HPDE6-E6E7 (cell line): ENCODE data around the gene DYNC2H1.
"Not testable (repeated sequence)": the region's sequence is repeated elsewhere in the genome, so short reads cannot be mapped to it uniquely, and the experiment has no call there.

ENCODE experiments used
- DNase-seq: peaks from one replicate; pipeline ENCODE4 v3.0.0; 2011; ENCODE audit warnings: missing footprints; ENCODE audit errors: extremely low spot score

The DYNC2H1 gene

GRCh38 chr11:103114836-103115235, 5.6 kb downstream of the DYNC2H1 start:
- no peak for DNase-seq

DNA sequence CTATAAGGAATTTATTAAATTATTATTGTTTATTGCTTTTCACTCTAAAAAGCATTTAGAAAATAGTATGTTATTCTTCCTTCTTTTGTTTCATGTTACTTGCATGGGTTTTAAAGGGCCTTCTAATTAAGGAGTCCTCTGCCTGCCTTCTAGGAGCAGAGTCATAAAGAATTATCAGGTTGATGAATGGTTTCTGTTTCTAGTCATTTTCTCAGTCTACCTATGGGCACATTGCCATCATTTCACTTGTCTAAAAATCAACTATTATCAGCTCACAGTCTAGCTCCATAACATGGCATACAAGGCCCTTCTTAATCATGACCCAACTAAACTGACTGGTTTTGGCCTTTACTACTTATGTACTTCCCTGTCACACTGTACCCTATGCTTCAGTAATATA, 16.2 kb downstream of the DYNC2H1 start:
- no peak for DNase-seq

DNA sequence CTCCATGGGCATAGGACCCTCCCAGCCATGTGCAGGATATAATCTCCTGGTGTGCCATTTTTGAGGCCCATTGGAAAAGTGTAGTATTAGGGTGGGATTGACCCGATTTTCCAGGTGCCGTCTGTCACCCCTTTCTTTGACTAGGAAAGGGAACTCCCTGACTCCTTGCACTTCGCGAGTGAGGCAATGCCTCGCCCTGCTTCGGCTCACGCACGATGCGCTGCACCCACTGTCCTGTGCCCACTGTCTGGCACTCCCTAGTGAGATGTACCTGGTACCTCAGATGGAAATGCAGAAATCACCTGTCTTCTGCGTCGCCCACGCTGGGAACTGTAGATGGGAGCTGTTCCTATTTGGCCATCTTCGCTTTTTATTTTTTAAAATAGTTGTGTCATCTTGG, 32.8 kb downstream of the DYNC2H1 start:
- DNase-seq, result not testable (repeated sequence)

GRCh38 chr11:103147627-103148026, 38.4 kb downstream of the DYNC2H1 start:
- no peak for DNase-seq

DNA sequence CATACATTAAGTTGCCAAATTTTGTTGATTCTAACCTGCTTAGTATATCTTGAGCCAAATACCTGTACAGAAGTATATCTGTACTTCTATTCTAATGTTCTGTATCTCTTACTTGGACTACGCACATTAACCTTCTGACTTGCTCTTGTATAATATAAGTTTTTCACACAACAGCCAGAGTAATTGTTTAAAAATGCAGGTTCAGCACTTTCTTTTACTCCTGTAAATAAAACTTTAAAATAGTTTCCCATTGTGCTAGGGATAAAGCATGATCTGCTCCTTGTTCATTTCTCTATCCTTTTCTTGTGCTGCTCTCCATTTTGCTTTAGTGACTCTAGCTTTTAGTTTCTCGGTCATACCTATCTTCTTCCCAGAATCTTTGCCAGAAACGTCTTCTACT, 48.3 kb downstream of the DYNC2H1 start:
- DNase-seq, result no peak

DNA sequence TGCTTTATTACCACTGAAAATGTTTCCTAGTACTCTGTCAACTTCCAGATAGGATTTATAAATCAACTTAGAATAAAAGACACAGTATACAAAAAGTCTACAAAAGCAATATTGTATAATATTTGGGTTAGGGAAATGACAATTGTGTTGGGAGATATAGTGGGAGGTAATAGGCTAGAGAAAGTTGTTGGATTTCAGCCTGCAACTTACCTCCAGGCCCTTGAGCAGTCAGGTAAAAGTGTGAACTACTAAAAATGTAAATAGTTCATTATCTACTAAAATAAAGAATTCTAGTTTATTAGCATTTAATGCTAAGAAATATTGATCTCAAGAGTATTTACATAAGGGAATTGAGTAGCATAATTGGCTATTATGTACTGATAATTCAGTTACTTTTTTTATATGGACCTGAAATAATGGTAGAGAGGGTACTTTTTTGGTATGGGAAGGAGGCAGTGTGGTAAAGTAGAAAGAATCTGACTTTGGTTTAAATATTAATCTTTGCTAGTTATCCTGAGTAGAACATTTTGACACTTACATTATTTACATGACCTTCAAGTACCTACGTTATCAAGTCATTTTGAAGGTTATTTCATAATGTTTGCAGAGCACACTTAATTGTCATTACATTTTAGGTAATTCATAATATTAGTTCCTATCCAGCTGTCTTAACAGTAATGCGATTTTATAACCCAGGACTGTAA, 55.0 kb downstream of the DYNC2H1 start:
- no peak for DNase-seq

GRCh38 chr11:103167166-103167565, 57.9 kb downstream of the DYNC2H1 start:
- no peak for DNase-seq

GRCh38 chr11:103170865-103171264, 61.6 kb downstream of the DYNC2H1 start:
- DNase-seq, result no peak

GRCh38 chr11:103175461-103176129, 66.4 kb downstream of the DYNC2H1 start:
- no peak for DNase-seq

- DNase-seq, result no peak
Observed at GRCh38 chr11:103183981-103184611, 74.9 kb downstream of the DYNC2H1 start.

DNA sequence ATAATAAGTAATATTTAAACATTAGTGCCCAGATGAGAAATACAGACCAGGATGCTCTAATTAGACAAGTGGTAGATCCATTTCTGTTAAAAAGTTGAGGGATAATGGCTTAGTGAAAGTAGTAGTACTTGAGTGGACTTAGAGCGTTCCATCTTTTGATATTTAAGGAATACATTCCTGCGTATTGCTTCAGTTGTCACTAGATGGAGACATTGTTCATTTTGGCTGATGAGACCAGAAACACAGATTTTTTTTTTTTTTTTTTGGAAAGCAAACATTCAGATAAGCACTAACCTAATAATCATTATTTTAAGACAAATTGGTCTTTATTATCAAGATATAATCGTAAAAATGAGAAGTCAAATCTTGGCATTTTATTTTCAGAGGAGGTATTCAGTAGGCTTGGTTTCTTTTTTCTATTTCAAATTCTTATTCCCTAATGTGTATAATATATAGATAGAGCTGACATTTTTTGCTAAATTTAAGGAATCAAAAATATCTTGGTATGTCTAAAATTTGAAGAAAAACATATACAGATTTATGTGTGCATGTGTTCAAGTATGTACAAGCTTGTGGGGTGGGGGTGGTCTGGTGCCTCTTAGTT, 92.9 kb downstream of the DYNC2H1 start:
- DNase-seq, result peak; percentile 20

- no peak for DNase-seq
Observed at GRCh38 chr11:103210543-103210942, 101.3 kb downstream of the DYNC2H1 start.

DNA sequence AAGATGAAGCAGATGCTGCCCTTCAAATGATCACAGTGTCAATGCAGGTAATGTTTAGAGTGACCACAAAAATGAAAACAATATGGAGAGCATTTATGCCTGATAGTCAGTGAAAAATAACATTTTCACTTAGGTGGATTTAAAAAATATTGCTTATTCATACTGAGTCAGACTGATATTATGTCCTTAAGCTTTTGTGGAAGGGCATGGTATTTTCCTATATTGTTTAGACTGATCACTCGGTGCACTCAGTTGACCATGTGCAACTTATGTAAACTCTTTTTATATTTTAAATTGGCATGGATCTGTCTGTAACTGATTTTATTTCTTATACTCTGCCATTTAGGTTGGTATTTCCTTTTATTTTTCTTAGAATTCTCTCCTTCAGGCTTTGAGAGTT, 106.6 kb downstream of the DYNC2H1 start:
- no peak for DNase-seq

DNA sequence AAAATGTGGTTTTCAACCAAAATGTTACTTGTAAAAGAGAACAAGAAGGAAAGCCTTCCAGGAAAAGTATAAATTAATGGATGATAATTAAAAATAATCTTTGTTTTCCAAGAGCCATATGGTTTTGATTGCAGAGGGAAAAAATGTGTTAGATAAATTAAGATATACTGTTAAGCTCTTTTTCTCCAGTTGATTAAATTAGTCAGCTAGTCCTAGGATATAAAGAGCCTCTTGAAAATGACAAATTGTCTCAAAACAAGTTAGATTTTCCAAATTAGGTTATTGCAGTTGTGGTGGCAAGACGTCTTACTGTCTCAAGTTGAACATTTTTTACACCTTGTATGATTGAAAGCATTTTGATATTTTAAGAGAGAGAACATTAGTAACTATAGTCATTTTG, 110.9 kb downstream of the DYNC2H1 start:
- no peak for DNase-seq

DNA sequence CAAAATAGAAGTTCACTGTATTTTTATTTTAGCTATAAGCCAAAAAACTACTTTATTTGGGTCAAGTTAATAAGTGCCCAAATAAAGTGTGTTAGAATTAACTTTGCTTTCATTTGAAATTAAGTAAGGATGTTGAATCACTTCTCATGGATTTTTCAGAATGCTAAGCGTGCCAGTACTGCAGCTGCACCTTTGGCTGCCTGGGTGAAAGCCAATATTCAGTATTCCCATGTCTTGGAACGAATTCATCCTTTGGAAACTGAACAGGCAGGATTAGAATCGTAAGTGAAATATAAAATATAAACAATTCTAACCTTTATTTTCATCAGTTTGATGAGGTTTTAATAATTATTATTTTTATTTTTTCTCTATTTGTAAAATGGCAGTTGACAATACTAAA, 113.6 kb downstream of the DYNC2H1 start:
- no peak for DNase-seq

GRCh38 chr11:103228807-103229206, 119.6 kb downstream of the DYNC2H1 start:
- no peak for DNase-seq

- no peak for DNase-seq
Observed at GRCh38 chr11:103234974-103235373, 125.7 kb downstream of the DYNC2H1 start.

GRCh38 chr11:103241574-103241973, 132.3 kb downstream of the DYNC2H1 start:
- no peak for DNase-seq

- no peak for DNase-seq
Observed at GRCh38 chr11:103254123-103254522, 144.9 kb downstream of the DYNC2H1 start.

GRCh38 chr11:103257360-103257759, 148.1 kb downstream of the DYNC2H1 start:
- peak; percentile 23 for DNase-seq

DNA sequence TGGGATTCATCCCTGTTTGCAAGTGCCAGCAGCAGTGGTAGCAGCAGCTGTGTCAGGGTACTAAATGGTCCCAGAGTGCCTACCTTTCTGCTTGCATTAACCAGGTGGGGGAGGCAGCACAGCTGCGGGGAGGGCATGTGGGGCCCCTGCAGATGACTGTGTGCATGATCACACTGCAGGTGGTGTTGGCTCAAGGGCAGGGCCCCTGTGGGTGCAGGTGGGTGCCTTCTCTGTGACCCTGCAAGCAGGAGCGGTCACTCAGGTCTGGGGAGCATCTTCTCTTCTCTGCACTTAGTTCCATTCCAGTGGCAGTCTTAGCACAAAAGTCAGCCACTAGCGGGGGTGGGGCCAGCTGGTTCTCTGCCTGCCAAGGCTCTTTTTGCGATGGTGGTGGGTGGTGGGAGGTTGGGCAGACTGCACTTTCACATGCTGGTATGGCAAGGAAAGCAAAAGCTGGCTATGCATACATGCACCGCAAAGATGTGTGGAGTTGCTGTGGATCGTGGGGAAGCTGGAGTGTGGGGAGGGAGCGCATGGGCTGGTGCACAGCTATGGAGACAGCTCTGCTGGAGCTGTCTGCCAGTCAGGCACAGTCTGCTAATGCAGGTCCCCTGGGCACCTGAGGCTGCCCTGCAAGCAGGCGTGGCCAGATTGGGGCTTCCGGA, 157.1 kb downstream of the DYNC2H1 start:
- no peak for DNase-seq

- no peak for DNase-seq
Observed at GRCh38 chr11:103272876-103273275, 163.7 kb downstream of the DYNC2H1 start.
